CD14-positive monocyte (primary cell): ENCODE results near the gene SENP2. TPM values are rescaled to one million over a fixed set of nuclear protein-coding genes. Genes with fewer than 3 reads are reported as not detected.

Source experiments
- DNase-seq, 3 donors: peaks; one replicate each; pipeline ENCODE4 v3.0.0-alpha.2; 2011 to 2022
- H2AFZ ChIP-seq: 2 replicates; pipeline ENCODE4 v1.6.0; 2012; ENCODE audit warnings: mild to moderate bottlenecking, low read depth, low read length, inconsistent platforms; ENCODE audit not compliant: insufficient read depth, poor library complexity, severe bottlenecking
- H3K27ac ChIP-seq, 2 donors: 1 replicate in 1 of 2; 2 replicates in 1 of 2; pipeline ENCODE4 v1.5.1; 2012 to 2013; ENCODE audit warnings: low read length in 2 of 2, control low read depth in 1 of 2, inconsistent platforms in 1 of 2, low read depth in 1 of 2, mild to moderate bottlenecking in 1 of 2
- H3K27me3 ChIP-seq, 2 donors: one replicate each; pipeline versions ENCODE4 v1.6.0 to v1.6.1; 2011 to 2013; ENCODE audit warnings: low read length in 2 of 2; ENCODE audit not compliant: control insufficient read depth in 2 of 2, insufficient read depth in 2 of 2
- H3K36me3 ChIP-seq, 2 donors: replicated peaks in 1 of 2; 1 replicate in 1 of 2; 2 replicates in 1 of 2; pipeline versions ENCODE4 v1.5.1 to v1.6.1; 2012 to 2013; ENCODE audit warnings: low read length in 2 of 2, control low read depth in 1 of 2, inconsistent platforms in 1 of 2, mild to moderate bottlenecking in 1 of 2; ENCODE audit not compliant: insufficient read depth in 2 of 2, control insufficient read depth in 1 of 2
- H3K4me1 ChIP-seq, 2 donors: 1 replicate in 1 of 2; 2 replicates in 1 of 2; pipeline versions ENCODE4 v1.5.1 to v1.6.1; 2012 to 2013; ENCODE audit warnings: low read length in 2 of 2, control low read depth in 1 of 2, inconsistent platforms in 1 of 2, mild to moderate bottlenecking in 1 of 2, moderate library complexity in 1 of 2; ENCODE audit not compliant: insufficient read depth in 2 of 2, control insufficient read depth in 1 of 2
- H3K4me2 ChIP-seq: replicated peaks from 2 replicates; pipeline ENCODE3; 2012; ENCODE audit warnings: low read length, moderate library complexity, mild to moderate bottlenecking; ENCODE audit not compliant: poor library complexity, severe bottlenecking; ENCODE audit errors: extremely low read depth
- H3K4me3 ChIP-seq, 3 experiments: fragments of 200-600 bp in 1 of 3; sonication (generic) in 1 of 3; replicated peaks in 1 of 3; 1 replicate in 2 of 3; 2 replicates in 1 of 3; pipeline ENCODE4 v1.5.1; 2011 to 2013; ENCODE audit warnings: low read length in 3 of 3, mild to moderate bottlenecking in 3 of 3, control low read depth in 2 of 3, low read depth in 2 of 3, inconsistent platforms in 1 of 3, moderate library complexity in 1 of 3
- H3K79me2 ChIP-seq: 2 replicates; pipeline ENCODE4 v1.6.0; 2012; ENCODE audit warnings: mild to moderate bottlenecking, control low read depth, inconsistent platforms, low read length, moderate library complexity; ENCODE audit not compliant: insufficient read depth
- H3K9ac ChIP-seq: 2 replicates; pipeline ENCODE4 v1.6.0; 2017; ENCODE audit warnings: low read length, mild to moderate bottlenecking; ENCODE audit not compliant: insufficient read depth, poor library complexity, severe bottlenecking
- H3K9me3 ChIP-seq, 2 donors: replicated peaks in 1 of 2; 1 replicate in 1 of 2; 2 replicates in 1 of 2; pipeline versions ENCODE4 v1.5.1 to v1.6.1; 2012 to 2013; ENCODE audit warnings: low read length in 2 of 2, control low read depth in 1 of 2; ENCODE audit not compliant: control insufficient read depth in 1 of 2, insufficient read depth in 1 of 2
- H4K20me1 ChIP-seq: 2 replicates; pipeline ENCODE4 v1.6.0; 2012; ENCODE audit warnings: mild to moderate bottlenecking, low read length, control low read depth, moderate library complexity; ENCODE audit not compliant: insufficient read depth
- H3K27ac Mint-ChIP-seq, 7 donors: one replicate each; pipeline ENCODE4 v1.8.0; 2020; ENCODE audit warnings: mild to moderate bottlenecking in 7 of 7, mixed read lengths in 7 of 7, moderate library complexity in 6 of 7, inconsistent platforms in 2 of 7
- H3K27me3 Mint-ChIP-seq, 3 donors: one replicate each; pipeline ENCODE4 v1.8.0; 2021 to 2022; ENCODE audit warnings: low read depth in 3 of 3, mild to moderate bottlenecking in 3 of 3, mixed read lengths in 3 of 3, moderate library complexity in 3 of 3, inconsistent platforms in 1 of 3
- H3K36me3 Mint-ChIP-seq, 2 donors: one replicate each; pipeline ENCODE4 v1.8.0; 2020; ENCODE audit warnings: mixed read lengths in 2 of 2, inconsistent platforms in 1 of 2, mild to moderate bottlenecking in 1 of 2
- H3K4me1 Mint-ChIP-seq: one replicate; pipeline ENCODE4 v1.8.0; 2020; ENCODE audit warnings: mild to moderate bottlenecking, mixed read lengths
- H3K4me3 Mint-ChIP-seq, 2 donors: one replicate each; pipeline ENCODE4 v1.8.0; 2020; ENCODE audit warnings: mild to moderate bottlenecking in 2 of 2, mixed read lengths in 2 of 2, moderate library complexity in 1 of 2
- H3K9me3 Mint-ChIP-seq, 7 donors: one replicate each; pipeline ENCODE4 v1.8.0; 2020 to 2022; ENCODE audit warnings: mixed read lengths in 7 of 7, mild to moderate bottlenecking in 6 of 7, moderate library complexity in 6 of 7, inconsistent platforms in 2 of 7
- WGBS: methylation state at CpG from one replicate; pipeline ENCODE4 v1.1.5; 2013; ENCODE audit warnings: missing lambda C conversion rate; ENCODE audit not compliant: insufficient coverage; 5-methylcytosine and 5-hydroxymethylcytosine counted together
- intact Hi-C, 2 donors: fragments of 100-400 bp; cut with micrococcal nuclease; formaldehyde crosslinking; loops; one replicate each; pipeline versions ENCODE4 v1.15.0 to v1.15.1; 2023
- polyA plus RNA-seq, 3 donors: library from polyadenylated mRNA; depleted of rRNA in 1 of 3; unstranded in 2 of 3; stranded (reverse) in 1 of 3; fragments of 300-500 nt in 2 of 3; fragments of >200 nt in 1 of 3; fragmentation: Illumina TruSeq in 2 of 3; gene quantifications; 1 replicate in 2 of 3; 2 replicates in 1 of 3; pipeline ENCODE4 v1.2.3, GENCODE V29; 2012 to 2021
- TF ChIP-seq, protein P1 (sequence below): fragments of 200-600 bp; IDR thresholded peaks from one replicate; pipeline ENCODE4 v1.8.0; 2022; ENCODE audit warnings: antibody characterized with exemption, mild to moderate bottlenecking

Gene SENP2
- polyA plus RNA-seq, 3 donors: 7.1 to 21.0 (median 13.4) TPM

DNA sequence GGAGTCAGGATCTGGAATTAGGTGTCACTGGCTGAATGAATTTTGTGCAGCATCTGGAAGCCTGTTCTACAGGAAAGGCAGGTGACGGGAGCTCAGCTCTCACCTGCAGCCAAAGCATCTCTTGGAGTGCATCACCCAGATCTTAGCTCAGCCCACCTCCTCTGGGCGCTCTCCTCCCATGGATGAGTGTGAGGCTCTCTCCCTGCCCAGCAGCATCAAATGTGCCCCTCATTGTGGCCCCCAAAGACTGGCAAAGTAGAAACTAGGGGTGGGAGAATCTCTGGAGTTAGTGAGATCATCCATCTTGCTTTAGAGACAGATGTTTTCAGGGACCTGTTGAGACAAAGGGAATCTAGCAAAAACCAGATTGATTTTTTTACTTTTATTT is 68.7 kb downstream of the SENP2 start:
- no peaks in the 10 kb centered on the region for H3K9me3 ChIP-seq
- no peaks in the 10 kb centered on the region for H3K4me1 ChIP-seq
- H3K9me3 Mint-ChIP-seq: peaks cover 0 to 2% (median 0%) of the 10 kb centered on the region in 7 donors
- peaks cover 27 to 55% of the 10 kb centered on the region in 2 donors for H3K36me3 ChIP-seq
- 100% methylated on average over 1 of the region's 2 CpGs for WGBS
- no peaks in the 10 kb centered on the region for H3K27me3 ChIP-seq
- no peak overlapping the region for H2AFZ ChIP-seq
- H3K4me1 Mint-ChIP-seq: peaks cover 4% of the 10 kb centered on the region
- H3K9ac ChIP-seq: no peak overlapping the region
- H3K27ac ChIP-seq: peak overlapping the region in 1 of 2 donors; percentile 26
- H3K27me3 Mint-ChIP-seq: peaks cover 0 to 2% (median 1%) of the 10 kb centered on the region in 3 donors
- no peak overlapping the region for H3K4me3 ChIP-seq
- H3K36me3 Mint-ChIP-seq: peaks cover 39 to 54% of the 10 kb centered on the region in 2 donors
- H3K4me3 Mint-ChIP-seq: no peak overlapping the region
- no peaks in the 10 kb centered on the region for H4K20me1 ChIP-seq
- intact Hi-C loops: loop anchor here in 1 of 2 donors (10.0 kb wide), 1 partner anchor 260 kb away; no protein-coding TSS in a partner anchor
- DNase-seq: no peak
- TF ChIP-seq, protein P1, sequence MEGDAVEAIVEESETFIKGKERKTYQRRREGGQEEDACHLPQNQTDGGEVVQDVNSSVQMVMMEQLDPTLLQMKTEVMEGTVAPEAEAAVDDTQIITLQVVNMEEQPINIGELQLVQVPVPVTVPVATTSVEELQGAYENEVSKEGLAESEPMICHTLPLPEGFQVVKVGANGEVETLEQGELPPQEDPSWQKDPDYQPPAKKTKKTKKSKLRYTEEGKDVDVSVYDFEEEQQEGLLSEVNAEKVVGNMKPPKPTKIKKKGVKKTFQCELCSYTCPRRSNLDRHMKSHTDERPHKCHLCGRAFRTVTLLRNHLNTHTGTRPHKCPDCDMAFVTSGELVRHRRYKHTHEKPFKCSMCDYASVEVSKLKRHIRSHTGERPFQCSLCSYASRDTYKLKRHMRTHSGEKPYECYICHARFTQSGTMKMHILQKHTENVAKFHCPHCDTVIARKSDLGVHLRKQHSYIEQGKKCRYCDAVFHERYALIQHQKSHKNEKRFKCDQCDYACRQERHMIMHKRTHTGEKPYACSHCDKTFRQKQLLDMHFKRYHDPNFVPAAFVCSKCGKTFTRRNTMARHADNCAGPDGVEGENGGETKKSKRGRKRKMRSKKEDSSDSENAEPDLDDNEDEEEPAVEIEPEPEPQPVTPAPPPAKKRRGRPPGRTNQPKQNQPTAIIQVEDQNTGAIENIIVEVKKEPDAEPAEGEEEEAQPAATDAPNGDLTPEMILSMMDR: no peak
- H3K4me2 ChIP-seq: no peak overlapping the region
- peak overlapping the region in 1 of 7 donors; percentile 47 for H3K27ac Mint-ChIP-seq
- H3K79me2 ChIP-seq: no peaks in the 10 kb centered on the region

DNA sequence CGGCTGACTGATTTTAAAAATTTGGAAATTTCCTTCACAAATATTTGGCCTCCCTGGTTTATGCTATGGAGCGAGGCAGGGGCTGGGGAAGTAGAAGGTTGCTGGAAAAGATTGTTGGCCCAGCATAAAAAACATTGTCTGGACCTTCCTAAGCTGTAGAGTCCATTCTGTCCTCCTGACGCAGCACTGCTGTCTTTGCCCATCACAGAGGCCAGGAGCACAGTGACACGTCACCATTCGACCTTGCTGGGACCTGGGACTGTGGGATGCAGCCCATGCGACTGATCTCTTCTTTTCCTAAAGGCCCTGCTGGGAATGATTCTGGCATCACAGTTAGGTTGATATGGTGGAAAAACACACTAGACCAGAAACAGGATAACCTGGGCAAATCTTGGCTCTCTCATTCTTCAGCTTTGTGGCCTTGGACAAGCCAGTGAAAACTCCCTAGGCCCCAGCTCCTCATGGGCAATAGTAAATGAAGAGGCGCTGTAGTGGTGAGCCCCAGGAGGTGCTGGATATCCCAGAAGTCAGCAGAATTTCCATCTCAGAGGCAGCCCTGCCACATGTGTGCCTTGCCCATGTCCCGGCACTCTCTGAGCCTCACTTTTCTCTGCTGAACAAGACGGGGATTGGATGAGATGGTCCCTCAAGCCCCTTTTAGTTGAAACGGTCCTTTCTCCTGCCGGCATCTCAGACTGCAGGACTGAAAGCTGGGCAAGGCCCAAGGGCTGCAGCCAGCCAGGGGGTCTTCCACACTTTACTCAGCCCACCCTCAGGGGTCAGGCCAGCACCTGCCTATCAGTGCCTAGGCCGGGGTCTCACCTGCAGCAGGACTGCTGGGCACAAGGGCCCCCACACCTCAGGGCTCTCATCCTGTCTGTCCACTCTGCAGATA is 69.6 kb downstream of the SENP2 start:
- peaks cover 9% of the 10 kb centered on the region for H3K4me1 Mint-ChIP-seq
- intact Hi-C loops: loop anchor here in 1 of 2 donors (10.0 kb wide), 1 partner anchor 259 kb away; no protein-coding TSS in a partner anchor
- Histone ChIP-seq H4K20me1 (no peaks in the 10 kb centered on the region), H2AFZ (no peak overlapping the region), H3K79me2 (no peaks in the 10 kb centered on the region), H3K4me2 (no peak overlapping the region), H3K4me1 (peaks cover 0 to 4% of the 10 kb centered on the region in 2 donors), H3K9me3 (no peaks in the 10 kb centered on the region), H3K4me3 (no peak overlapping the region), H3K27ac (no peak overlapping the region), H3K9ac (no peak overlapping the region), H3K36me3 (peaks cover 27 to 55% of the 10 kb centered on the region in 2 donors), H3K27me3 (no peaks in the 10 kb centered on the region)
- no peak for DNase-seq
- H3K36me3 Mint-ChIP-seq: peaks cover 39 to 54% of the 10 kb centered on the region in 2 donors
- no peak overlapping the region for H3K27ac Mint-ChIP-seq
- H3K27me3 Mint-ChIP-seq: peaks cover 0 to 2% (median 0%) of the 10 kb centered on the region in 3 donors
- no peak overlapping the region for H3K4me3 Mint-ChIP-seq
- WGBS: 95% methylated on average over 10 of the region's 12 CpGs
- TF ChIP-seq, protein P1: no peak
- H3K9me3 Mint-ChIP-seq: peaks cover 0 to 5% (median 0%) of the 10 kb centered on the region in 7 donors
